Tongue (tissue), 2 donors: ENCODE data around the gene CES3. TPM values are rescaled to one million over a fixed set of nuclear protein-coding genes. Genes with fewer than 3 reads are reported as not detected.
A peak's percentile ranks its signal among the peaks of the same experiment; 100 is the strongest.

Experiments
- DNase-seq: peaks from one replicate; pipeline ENCODE4 v3.0.0-alpha.2; 2015
- total RNA-seq: library from RNA; depleted of rRNA; stranded (reverse); fragments of >200 nt; gene quantifications from one replicate; pipeline ENCODE4 v1.2.3, GENCODE V29; 2014

The CES3 gene
- 1.8 TPM for total RNA-seq

- DNase-seq = peak; percentile 54
Measured at GRCh38 chr16:66961065-66961744, at the start of gene CES3. Gene CES3, plus strand, starts transcription at chr16:66961266. Its CDS starts 42 bp downstream, at chr16:66961308.

- DNase-seq = no peak
Measured at GRCh38 chr16:66911801-66912200, 49.3 kb upstream of the CES3 start.

- DNase-seq = no peak
Measured at GRCh38 chr16:66913081-66913480, 48.0 kb upstream of the CES3 start.

- no peak for DNase-seq
Measured at GRCh38 chr16:66913711-66914110, 47.4 kb upstream of the CES3 start.

- DNase-seq = no peak
Measured at GRCh38 chr16:66914541-66914940, 46.5 kb upstream of the CES3 start.

- DNase-seq = no peak
Measured at GRCh38 chr16:66915041-66915440, 46.0 kb upstream of the CES3 start.

GRCh38 chr16:66916518-66916917, 44.5 kb upstream of the CES3 start:
- DNase-seq = no peak

GRCh38 chr16:66917741-66918140, 43.3 kb upstream of the CES3 start:
- DNase-seq = no peak

- no peak for DNase-seq
Measured at GRCh38 chr16:66918355-66918754, 42.7 kb upstream of the CES3 start.

GRCh38 chr16:66918803-66919568, 42.1 kb upstream of the CES3 start, which contains the start of gene CDH16:
Gene CDH16, minus strand, starts transcription at chr16:66918885. Its CDS starts 820 bp downstream, at chr16:66918065.
- no peak for DNase-seq

GRCh38 chr16:66919569-66920298, 41.3 kb upstream of the CES3 start:
- no peak for DNase-seq

GRCh38 chr16:66920299-66920590, 40.8 kb upstream of the CES3 start:
- no peak for DNase-seq

- DNase-seq = no peak
Measured at GRCh38 chr16:66920924-66921680, 40.0 kb upstream of the CES3 start.

- no peak for DNase-seq
Measured at GRCh38 chr16:66921729-66922450, 39.2 kb upstream of the CES3 start.

- DNase-seq = no peak
Measured at GRCh38 chr16:66923247-66923731, 37.8 kb upstream of the CES3 start.

- no peak for DNase-seq
Measured at GRCh38 chr16:66923866-66924265, 37.2 kb upstream of the CES3 start.

- DNase-seq = no peak
Measured at GRCh38 chr16:66924527-66925321, 36.3 kb upstream of the CES3 start.

- no peak for DNase-seq
Measured at GRCh38 chr16:66925322-66925840, 35.7 kb upstream of the CES3 start, which contains the start of gene RRAD. Gene RRAD, minus strand, starts transcription at chr16:66925535. Its CDS starts 356 bp downstream, at chr16:66925179.

- DNase-seq = no peak
Measured at GRCh38 chr16:66926171-66926947, 34.7 kb upstream of the CES3 start.
